ENCODE measurements around the gene SNRPA.
A peak's percentile ranks its signal among the peaks of the same experiment; 100 is the strongest.
"Not testable (repeated sequence)": the region's sequence is repeated elsewhere in the genome, so short reads cannot be mapped to it uniquely, and the experiment has no call there.

SNRPA gene

DNA sequence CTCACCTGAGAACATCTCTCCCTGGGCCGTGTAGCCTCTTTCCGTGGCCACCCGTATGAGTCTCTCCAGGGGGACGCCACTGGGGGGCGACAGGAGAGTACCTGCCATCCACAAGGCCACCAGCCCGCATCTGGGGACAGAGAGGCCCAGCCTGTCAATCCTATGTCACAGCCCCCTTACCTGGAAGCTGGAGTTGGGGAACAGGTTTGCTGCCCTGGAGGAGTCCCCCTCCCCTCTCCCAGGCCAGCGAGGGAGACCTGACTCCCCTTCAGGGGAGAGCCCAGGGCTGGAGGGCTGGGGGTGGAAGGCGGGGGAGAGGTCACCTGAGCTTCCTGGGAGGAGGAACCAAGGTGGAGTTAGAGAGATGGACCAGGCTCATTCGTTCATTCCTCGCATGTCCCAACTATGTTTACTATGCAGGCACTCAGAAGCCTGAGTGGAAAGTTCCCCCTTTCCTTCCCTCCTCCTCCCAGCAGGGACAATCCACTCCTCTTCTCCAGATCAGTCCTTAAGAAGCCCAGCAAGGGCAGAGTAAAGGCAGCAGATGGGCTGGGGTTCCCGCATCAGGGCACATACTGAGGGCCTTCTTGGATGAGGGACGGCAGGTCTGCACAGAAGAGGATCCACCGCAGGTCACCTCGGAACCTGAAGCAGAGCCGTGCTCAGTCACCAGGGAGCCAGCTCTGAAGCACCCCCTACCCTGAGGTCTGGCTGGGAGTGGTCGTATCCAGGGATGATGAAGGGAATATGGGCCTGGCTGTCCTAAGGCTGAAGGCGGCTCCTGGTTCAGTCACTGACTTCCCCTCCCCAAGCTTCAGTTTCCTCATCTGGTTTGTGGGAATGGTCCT, 6.2 kb upstream of the SNRPA start:
- no peak for DNase-seq (ENCODE audit: low read depth in 2 of 2)

GRCh38 chr19:40745402-40745780, 5.6 kb upstream of the SNRPA start:
- DNase-seq (ENCODE audit: low read depth in 2 of 2): no peak

- DNase-seq (ENCODE audit: low read depth in 2 of 2): no peak
Observed at GRCh38 chr19:40747536-40747935, 3.5 kb upstream of the SNRPA start.

DNA sequence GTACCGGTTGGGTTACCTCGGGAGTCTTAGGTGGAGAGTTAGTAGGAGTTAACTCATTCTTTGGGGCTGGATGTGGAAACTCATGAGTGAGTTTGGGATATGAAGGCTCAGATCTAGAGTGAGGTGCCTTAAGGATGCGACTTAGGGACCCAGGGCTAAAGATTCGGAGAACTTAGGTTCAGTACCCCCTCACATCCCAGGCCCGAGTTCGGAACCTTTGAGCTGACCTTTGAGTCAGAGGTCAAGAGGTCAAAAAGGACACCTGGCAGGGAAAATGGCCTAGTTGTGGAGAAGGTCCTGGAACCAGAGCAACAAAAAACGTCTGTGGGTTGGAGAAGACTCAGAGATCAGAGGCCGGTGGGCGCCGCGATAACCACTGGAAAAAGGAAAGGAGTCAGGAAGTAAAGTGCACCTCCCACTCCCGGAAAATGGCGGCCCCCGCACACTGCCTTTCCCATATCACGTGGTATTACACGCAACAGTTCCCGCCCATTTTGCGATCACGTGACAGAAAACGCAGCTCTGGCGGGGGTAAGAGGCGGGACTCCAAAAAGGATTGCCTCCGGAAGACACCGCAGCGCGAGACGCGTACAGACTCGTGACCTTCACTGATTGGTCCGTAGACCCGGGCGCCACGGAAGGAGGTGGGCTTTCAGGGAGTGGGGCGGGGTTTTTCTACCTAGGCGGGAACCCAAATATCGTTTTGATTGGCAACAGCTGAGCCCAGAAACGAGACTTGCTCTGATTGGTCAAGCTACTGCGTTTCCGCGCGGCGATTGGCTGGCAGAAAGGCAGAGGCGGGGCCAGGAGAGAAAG, 737 bp upstream of the SNRPA start, which contains the start of gene ACTMAP:
Gene ACTMAP (minus strand): TSS at position 420 of the 816 bp plus-strand sequence. CDS start 674 bp downstream, outside the sequence.
- DNase-seq (ENCODE audit: low read depth in 2 of 2): peak; percentile 99

DNA sequence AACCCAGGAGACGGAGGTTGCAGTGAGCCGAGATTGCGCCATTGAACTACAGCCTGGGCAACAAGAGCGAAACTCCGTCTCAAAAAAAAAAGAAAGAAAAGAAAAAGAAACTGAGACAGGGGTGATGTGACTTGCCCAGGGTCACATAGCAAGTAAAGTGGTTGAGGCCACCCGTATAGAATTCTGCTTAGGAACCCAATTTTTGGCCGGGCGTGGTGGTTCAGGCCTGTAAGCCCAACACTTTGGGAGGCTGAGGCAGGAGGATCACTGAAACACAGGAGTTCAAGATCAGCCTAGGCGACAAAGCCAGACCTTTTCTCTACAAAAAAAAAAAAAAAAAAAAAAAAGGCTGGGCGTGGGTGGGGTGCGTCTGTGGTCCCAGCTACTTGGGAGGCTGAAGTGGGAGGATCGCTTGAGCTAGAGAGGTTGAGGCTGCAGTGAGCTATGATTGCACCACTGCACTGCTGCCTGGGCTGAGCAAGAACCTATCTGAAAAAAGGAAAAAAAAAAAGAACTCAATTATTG, 1.3 kb downstream of the SNRPA start:
- DNase-seq (ENCODE audit: low read depth in 2 of 2): no peak

DNA sequence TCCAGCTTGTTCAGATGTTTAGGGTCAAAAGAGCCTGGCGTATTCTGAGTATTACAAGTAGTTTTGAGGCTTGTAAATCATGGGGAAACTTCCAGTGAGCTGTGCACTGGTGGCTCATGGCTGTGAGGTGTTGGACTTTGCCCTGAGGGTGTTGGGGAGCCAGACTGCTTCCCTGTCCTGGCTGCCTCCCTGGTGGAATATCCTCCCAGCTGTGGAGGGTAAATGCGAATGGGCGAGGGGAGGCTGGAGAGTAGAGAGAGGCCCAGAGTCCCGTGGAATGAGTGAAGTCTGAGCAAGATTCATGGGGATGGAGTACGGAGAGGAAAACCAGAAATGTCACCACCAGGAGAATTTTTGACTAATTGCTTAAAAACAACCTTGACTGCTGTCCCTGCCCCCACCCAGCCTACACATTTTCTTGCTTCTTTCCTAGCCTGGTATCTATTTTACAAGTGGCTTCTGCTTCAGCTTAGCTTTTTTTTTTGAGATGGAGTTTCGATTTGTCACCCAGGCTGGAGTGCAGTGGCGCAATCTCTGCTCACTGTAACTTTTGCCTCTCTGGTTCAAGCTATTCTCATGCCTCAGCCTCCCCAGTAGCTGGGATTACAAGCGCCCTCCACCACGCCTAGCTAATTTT, 3.7 kb downstream of the SNRPA start:
- DNase-seq (ENCODE audit: low read depth in 2 of 2): peak; percentile 58 to 61

DNA sequence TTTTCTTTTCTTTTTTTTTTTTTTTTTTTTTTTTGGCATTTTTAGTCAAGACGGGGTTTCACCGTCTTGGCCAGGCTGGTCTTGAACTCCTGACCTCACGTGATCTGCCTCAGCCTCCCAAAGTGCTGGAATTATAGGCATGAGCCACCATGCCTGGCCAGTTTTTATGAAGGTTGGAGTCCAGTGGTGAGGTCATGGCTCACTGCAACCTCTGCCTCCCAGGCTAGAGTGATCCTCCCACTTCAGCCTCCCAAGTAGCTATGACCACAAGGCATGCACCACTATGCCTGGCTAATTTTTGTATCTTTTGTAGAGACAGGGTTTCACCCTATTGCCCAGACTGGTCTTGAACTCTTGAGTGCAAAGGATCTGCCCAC, 4.2 kb downstream of the SNRPA start:
- no peak for DNase-seq (ENCODE audit: low read depth in 2 of 2)

GRCh38 chr19:40755791-40756190, 4.8 kb downstream of the SNRPA start:
- no peak for DNase-seq (ENCODE audit: low read depth in 2 of 2)

GRCh38 chr19:40756502-40757110, 5.6 kb downstream of the SNRPA start:
- peak; percentile 45 to 66 for DNase-seq (ENCODE audit: low read depth in 2 of 2)

DNA sequence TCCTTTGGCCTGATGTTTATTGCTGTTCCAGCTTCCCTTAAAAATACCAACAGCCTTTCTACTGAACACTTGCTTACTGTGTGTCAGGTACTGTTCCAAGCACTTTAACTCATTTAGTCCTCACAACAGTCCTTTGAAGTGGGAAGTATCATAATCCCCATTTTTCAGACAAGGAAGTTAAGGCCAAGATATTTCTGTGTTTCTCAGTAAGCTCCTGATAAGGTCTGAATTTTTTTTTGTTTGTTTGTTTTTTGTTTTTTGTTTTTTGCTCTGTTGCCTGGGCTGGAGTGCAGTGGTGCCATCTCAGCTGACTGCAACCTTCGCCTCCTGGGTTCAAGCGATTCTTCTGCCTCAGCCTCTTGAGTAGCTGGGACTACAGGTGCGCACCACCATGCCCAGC, 7.5 kb downstream of the SNRPA start:
- DNase-seq (ENCODE audit: low read depth in 2 of 2): no peak

- DNase-seq (ENCODE audit: low read depth in 2 of 2): no peak
Observed at GRCh38 chr19:40759352-40759751, 8.3 kb downstream of the SNRPA start.

- DNase-seq (ENCODE audit: low read depth in 2 of 2): no peak
Observed at GRCh38 chr19:40762754-40763470, 11.9 kb downstream of the SNRPA start.

GRCh38 chr19:40763526-40763925, 12.5 kb downstream of the SNRPA start:
- no peak for DNase-seq (ENCODE audit: low read depth in 2 of 2)

- peak; percentile 39 to 62 for DNase-seq (ENCODE audit: low read depth in 2 of 2)
Observed at GRCh38 chr19:40763963-40764362, 13.0 kb downstream of the SNRPA start.

- not testable (repeated sequence) for DNase-seq (ENCODE audit: low read depth in 2 of 2)
Observed at GRCh38 chr19:40766385-40766784, 15.4 kb downstream of the SNRPA start.

DNA sequence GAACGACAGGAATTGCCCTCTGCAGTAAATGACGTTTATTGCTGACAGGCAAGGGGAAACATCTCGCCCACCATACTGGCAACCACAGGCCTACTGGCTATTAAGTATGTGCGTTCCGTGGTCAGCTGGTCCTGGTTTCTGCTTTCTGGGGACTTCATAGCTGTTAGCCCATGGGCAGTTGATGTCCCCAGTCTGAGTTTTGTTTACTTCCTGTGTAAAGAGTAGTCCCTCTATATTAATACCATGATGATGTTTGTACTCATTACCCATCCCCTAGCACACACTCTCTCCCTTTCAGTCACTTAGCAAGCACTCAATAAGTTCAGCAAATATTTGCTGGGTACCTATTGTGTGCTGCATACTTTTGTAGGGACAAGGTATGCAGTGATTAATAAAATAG, 17.9 kb downstream of the SNRPA start:
- no peak for DNase-seq (ENCODE audit: low read depth in 2 of 2)

DNA sequence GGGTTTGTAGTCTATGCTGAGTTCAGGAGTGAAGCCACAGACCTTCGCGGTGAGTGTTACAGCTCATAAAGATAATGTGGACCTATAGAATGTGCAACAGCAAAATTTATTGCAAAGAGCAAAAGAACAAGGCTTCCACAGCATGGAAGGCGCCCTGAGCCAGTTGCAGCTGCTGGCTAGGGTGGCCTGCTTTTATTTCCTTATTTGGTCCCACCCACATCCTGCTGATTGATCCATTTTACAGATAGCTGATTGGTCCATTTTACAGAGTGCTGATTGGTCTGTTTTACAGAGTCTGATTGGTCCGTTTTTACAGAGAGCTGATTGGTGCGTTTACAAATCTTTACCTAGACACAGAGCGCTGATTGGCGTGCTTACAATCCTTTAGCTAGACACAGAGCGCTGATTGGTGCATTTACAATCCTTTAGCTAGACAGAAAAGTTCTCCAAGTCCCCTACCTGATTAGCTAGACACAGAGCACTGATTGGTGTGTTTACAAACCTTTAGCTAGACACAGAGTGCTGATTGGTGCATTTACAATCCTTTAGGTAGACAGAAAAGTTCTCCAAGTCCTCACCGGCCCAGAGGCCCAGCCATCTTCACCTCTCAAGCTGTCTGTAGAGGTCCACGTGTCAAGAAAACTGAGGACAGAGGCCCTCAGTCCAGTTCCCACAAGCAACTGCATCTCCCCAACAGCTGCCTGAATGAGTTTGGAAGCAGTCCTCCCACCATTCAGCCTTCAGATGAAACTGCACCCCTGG, 20.3 kb downstream of the SNRPA start:
- DNase-seq (ENCODE audit: low read depth in 2 of 2): not testable (repeated sequence)

GRCh38 chr19:40774916-40775631, 24.1 kb downstream of the SNRPA start, which contains the start of gene MIA:
Gene MIA (plus strand): TSS chr19:40775521. CDS start chr19:40775543, 22 bp downstream.
- DNase-seq (ENCODE audit: low read depth in 2 of 2): no peak

- DNase-seq (ENCODE audit: low read depth in 2 of 2): no peak
Observed at GRCh38 chr19:40775632-40776022, 24.6 kb downstream of the SNRPA start.

Measured in stimulated activated CD8-positive, alpha-beta memory T cell treated with anti-CD3 and anti-CD28 coated beads, Interleukin-15, amount 100 ng/mL, for 48 hours (primary cell).